ENCODE measurements around the gene FN3KRP.

FN3KRP gene

DNA sequence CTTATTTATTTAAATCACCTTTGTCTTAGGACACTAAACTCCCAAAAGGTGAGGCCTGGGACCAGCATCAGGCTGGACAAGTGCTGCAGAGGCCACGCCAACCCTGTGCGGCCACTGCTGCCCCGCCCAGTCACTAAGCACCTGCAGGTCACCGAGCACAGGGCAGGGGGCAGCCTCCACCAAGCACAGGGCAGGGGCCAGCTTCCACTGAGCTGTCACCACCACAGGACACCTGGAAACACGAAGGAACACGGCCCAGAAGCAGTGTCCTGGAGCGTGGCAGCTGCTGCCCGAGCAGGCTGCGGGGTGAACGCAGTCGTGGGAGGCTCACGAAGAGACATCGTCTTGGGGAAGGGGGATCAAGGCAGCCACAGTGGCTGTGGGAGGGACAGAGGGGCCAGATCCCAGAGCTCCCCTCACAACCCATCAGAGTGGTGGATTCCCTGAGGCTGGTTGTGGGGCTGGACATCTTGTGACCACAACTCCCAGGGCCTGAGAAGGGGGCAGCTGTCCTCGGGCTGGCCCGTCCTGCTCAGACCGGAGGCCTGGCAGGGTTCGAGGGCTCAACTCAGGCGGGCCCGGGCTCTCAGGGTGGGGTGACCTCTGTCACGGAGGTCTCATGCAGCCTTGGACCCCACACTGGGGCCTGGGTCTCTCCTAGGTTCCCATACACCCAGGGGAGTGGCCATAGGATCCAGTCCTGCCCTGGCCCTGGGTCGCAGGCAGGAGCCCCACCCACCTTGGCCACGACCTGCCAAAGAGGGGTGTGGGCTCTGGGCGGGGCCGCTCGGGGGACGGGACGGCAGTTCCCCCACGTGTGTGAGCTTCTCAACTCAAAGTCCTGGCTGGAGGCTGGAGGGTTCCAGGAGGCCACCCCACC is 36.7 kb upstream of the FN3KRP start:
- ChIA-PET POLR2A (interaction anchor here (1.1 kb wide), 1 partner anchor 18 kb away, joined by 7 read pairs; the partner anchor contains the start of gene RAB40B), CTCF (interaction anchor here (0.8 to 2.3 kb wide), 2 partner anchors 11 to 37 kb away, joined by 3 to 11 read pairs; partner anchors contain the start of gene FN3KRP)
- DNase-seq (ENCODE audit: extremely low spot score): no peak
- TF ChIP-seq, protein P1, sequence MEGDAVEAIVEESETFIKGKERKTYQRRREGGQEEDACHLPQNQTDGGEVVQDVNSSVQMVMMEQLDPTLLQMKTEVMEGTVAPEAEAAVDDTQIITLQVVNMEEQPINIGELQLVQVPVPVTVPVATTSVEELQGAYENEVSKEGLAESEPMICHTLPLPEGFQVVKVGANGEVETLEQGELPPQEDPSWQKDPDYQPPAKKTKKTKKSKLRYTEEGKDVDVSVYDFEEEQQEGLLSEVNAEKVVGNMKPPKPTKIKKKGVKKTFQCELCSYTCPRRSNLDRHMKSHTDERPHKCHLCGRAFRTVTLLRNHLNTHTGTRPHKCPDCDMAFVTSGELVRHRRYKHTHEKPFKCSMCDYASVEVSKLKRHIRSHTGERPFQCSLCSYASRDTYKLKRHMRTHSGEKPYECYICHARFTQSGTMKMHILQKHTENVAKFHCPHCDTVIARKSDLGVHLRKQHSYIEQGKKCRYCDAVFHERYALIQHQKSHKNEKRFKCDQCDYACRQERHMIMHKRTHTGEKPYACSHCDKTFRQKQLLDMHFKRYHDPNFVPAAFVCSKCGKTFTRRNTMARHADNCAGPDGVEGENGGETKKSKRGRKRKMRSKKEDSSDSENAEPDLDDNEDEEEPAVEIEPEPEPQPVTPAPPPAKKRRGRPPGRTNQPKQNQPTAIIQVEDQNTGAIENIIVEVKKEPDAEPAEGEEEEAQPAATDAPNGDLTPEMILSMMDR (IDR thresholded peaks at IDR 0.05; ENCODE audit: control extremely low read depth, extremely low read depth, low read depth, missing control alignments): no peak

DNA sequence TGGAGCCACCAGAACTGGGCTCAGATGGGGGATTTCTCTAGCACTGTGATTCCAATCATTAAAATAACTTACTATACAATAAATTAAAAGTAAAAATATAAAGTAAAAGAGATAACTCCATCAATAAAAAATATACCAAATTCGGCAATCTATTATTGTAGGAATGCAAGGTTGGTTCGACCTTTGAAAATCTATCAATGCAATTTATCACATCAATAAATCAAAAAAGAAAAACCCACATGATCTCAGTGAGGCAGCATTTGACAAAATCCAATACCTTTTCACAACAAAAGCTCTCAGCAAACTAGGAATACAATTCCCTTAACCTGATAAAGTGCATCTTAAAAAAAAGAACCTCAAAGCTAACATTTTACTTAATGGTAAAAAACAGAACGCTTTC is 35.0 kb upstream of the FN3KRP start:
- ChIA-PET CTCF (interaction anchor here (2.3 kb wide), 1 partner anchor 13 kb away, joined by 11 read pairs; no protein-coding TSS in a partner anchor), POLR2A (no interaction called here)
- TF ChIP-seq, protein P1 (IDR thresholded peaks at IDR 0.05; ENCODE audit: control extremely low read depth, extremely low read depth, low read depth, missing control alignments): no peak
- no peak for DNase-seq (ENCODE audit: extremely low spot score)

- TF ChIP-seq, protein P1 (IDR thresholded peaks at IDR 0.05; ENCODE audit: control extremely low read depth, extremely low read depth, low read depth, missing control alignments): no peak
- POLR2A ChIA-PET: no interaction called here
- DNase-seq (ENCODE audit: extremely low spot score): no peak
- CTCF ChIA-PET: no interaction called here
These were observed 33.0 kb upstream of the FN3KRP start for GRCh38 chr17:82683534-82683933.

DNA sequence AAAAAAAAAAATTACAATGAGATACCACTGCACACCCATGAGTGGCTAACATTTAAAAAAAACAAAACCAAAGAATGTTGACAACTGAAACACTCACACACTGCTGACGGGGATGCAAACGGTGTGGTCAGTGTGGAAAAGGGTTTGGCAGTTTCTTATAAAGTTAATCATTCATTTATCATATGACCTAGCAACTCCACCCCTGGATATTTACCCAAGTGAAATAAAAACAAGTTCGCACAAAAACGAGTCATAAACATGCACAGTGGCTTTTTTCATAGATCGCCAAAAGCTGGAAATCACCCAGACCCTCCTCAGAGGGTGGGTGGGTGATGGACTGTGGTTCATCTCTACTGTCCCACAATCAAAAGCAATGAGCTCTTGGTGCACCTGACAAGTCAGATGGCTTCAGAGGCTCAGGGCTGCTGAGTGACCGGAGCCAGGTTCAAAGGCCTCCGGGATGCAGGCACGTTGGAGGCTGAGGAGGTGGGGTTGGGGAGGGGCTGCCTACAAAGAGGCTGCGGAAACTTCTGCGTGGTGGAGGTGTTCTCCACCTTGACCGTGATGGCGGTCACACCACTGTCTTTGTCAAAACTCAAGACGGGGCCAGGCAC is 32.2 kb upstream of the FN3KRP start:
- TF ChIP-seq, protein P1 (IDR thresholded peaks at IDR 0.05; ENCODE audit: control extremely low read depth, extremely low read depth, low read depth, missing control alignments): no peak
- POLR2A ChIA-PET: no interaction called here
- DNase-seq (ENCODE audit: extremely low spot score): peak; percentile 48
- CTCF ChIA-PET: no interaction called here

DNA sequence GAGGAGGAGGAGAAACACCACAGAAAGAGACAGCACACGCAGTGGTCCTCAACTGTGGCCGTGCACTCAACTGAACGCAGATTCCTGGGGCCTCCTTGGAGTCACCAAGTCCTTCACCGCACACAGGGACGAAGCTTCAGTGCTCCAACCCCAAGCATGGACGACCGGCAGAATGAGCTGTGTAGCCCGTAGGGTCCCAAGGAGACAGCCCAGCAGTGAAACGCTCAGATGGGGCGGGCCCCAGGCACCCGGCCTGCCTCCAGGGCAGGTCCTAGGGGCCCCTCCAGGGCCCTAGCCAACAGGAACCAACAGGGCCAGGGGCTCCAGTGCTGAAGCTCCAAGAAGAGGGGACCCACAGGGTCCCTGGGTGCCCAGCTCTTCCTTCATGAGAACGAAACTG is 31.2 kb upstream of the FN3KRP start:
- CTCF ChIA-PET: no interaction called here

More for the DNA sequence above, 31.2 kb upstream of the FN3KRP start:
- no peak for DNase-seq (ENCODE audit: extremely low spot score)
- POLR2A ChIA-PET: no interaction called here
- TF ChIP-seq, protein P1 (IDR thresholded peaks at IDR 0.05; ENCODE audit: control extremely low read depth, extremely low read depth, low read depth, missing control alignments): no peak

Data from GM10248 (cell line).